ENCODE data around the gene LCN9.
"Not testable (repeated sequence)": the region's sequence is repeated elsewhere in the genome, so short reads cannot be mapped to it uniquely, and the experiment has no call there.

LCN9 gene

GRCh38 chr9:135660407-135660806 is 2.7 kb upstream of the LCN9 start:
- FAIRE-seq: no peak
- no peak for TF ChIP-seq POLR2A (IDR thresholded peaks at IDR 0.05; ENCODE audit: low read depth, low read length)
- DNase-seq (ENCODE audit: insufficient read length, low spot score): no peak

- no peak for TF ChIP-seq POLR2A (IDR thresholded peaks at IDR 0.05; ENCODE audit: low read depth, low read length)
- DNase-seq (ENCODE audit: insufficient read length, low spot score) (no peak), FAIRE-seq (no peak)
These were observed 1.1 kb upstream of the LCN9 start for GRCh38 chr9:135661816-135662560.

DNA sequence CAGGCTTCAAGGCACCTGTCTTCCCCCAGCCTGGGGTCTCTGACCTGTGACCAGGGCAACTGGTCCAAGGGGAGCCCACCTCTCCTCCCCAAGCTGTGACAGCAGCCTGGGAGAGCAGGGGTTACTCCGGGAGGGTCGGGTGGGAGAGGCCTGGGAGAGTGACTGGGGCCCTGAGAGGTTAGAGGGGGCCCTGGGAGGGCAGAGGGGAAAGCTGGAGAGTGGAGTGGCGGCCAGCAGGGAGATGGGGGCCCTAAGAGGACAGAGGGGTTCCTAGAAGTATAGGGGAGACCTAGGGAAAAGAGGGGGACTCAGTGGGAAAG is 302 bp downstream of the LCN9 start:
- DNase-seq (ENCODE audit: insufficient read length, low spot score) (no peak), FAIRE-seq (no peak)
- TF ChIP-seq POLR2A (IDR thresholded peaks at IDR 0.05; ENCODE audit: low read depth, low read length): no peak

DNA sequence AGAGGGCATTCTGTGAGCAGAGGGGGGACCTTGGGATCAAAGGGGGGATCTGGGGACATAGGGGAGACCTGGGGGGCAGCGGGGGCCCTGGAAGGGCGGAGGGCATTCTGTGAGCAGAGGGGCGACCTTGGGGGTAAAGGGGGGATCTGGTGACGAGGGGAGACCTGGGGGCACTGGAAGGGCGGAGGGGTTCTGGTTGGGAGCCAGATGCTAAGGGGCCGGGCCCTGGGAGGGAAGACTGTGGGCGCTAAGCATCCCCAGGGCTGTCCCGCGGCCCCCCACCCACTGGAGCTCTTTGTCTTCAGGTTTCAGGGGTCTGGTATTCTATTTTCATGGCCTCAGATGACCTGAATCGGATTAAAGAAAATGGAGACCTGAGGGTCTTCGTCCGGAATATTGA is 748 bp downstream of the LCN9 start:
- DNase-seq (ENCODE audit: insufficient read length, low spot score) (no peak), FAIRE-seq (no peak)
- TF ChIP-seq POLR2A (IDR thresholded peaks at IDR 0.05; ENCODE audit: low read depth, low read length): no peak

DNA sequence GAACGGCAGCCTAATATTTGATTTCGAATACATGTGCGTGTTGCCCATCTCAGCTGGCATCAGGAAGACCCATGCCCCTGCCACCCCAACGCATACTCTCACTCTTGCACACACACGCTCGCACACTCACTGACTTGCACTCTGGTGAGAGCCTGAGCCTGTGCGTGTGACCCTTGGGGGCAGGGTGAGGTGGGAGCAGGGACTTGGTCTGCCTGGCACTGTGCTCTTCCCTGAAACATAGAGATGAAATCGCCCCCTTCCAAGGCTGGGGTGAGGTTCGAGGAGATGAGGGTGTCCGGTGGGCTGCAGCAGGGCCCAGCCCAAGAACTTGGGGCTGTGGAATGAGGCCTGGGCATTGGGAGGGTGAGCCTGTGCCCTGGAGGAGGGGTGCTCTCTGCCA is 1.2 kb downstream of the LCN9 start:
- no peak for FAIRE-seq
- TF ChIP-seq POLR2A (IDR thresholded peaks at IDR 0.05; ENCODE audit: low read depth, low read length): no peak
- DNase-seq (ENCODE audit: insufficient read length, low spot score): no peak

DNA sequence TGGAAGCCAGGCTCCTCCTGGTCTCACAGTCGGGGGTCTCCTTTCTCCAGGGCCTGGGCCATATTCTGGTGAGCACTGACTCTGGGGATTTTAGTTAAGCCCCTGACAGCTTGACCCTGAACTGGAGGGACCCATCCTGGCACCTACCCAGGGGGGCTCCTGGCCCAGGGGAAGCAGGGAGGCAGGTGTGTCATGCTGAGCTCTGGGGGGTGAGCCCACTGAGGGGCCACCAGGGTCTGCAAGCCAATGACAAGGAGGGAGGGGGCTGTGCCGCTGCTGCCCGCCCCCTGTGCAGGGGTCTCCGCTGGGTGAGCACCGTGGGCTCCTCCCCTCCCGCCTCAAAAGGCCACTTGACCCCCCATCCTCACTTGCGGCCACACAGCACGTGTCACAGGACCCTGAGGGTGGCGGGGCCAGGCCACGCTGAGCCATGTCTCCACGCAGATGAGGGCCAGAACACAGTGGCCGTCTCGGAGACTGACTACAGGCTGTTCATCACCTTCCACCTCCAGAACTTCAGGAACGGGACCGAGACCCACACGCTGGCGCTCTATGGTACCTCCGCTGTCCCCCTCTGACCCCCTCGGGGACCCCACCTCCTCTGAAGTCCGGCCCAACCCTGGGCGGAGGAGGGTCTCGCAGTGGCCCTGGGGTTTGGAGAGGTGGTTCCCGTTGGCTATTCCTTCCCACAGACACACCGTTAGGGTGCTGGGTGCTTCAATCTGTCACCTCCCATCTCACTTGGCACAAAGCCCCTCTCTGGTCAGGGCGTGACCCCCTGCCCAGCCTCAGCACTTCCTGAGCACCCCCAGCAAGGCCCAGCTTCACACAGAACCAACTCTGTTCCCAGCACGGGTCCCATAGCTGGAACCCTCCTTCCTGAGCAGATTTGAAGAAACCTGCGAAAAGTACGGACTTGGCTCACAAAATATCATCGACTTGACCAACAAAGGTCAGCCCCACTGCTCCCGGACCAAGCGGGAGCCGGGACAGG is 2.0 kb downstream of the LCN9 start:
- no peak for DNase-seq (ENCODE audit: insufficient read length, low spot score)
- FAIRE-seq: no peak

GRCh38 chr9:135665795-135666189 is 2.7 kb downstream of the LCN9 start:
- DNase-seq (ENCODE audit: insufficient read length, low spot score): no peak
- no peak for TF ChIP-seq POLR2A (IDR thresholded peaks at IDR 0.05; ENCODE audit: low read depth, low read length)
- FAIRE-seq: no peak

More for the DNA sequence above, 2.0 kb downstream of the LCN9 start:
- no peak for TF ChIP-seq POLR2A (IDR thresholded peaks at IDR 0.05; ENCODE audit: low read depth, low read length)

DNA sequence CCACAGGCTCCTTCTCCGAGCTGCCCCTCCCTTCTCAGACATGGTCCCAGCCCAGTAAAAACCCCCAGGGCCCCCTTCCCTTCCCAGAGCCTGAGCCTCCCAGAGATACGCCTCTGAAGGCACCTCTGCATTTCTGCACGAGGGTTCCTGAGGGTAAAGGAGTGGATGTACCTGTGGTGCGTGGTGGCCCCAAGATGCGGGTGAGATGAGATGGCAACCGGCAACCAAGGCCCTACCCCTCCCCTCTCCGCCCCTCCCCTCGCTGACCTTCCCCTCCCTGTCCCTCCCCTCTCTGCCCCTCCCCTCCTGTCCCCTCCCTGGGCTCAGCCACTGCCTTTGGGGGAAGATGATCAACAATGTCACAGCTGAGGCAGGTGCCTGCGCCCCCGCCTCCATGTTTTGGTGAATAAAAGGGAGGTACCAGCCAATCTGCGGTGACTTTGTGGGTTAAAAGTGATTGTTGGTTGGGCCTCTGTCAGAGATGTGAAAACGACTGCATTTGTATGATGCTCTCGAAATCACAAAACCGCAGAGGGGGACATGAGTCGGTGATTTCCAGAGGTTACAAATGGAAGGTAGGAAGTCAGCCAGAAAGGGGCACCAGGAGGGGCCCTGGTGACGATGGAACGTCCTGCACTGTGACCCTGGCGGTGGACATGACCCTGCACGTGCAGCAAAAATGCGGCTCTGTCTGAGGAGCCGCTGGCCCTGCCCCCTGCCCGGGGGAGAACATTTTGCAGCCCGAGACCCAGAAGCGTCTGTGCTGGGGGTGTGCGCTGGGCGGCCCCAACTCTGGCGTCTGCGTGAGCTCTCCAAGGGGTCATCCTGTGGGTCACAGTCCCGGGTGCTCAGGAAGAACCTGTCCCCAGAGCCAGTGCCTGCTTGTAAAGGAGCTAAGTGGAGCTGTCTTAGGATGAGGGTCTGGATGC is 3.7 kb downstream of the LCN9 start:
- no peak for FAIRE-seq
- no peak for DNase-seq (ENCODE audit: insufficient read length, low spot score)
- TF ChIP-seq POLR2A (IDR thresholded peaks at IDR 0.05; ENCODE audit: low read depth, low read length): no peak

GRCh38 chr9:135667463-135668001 is 4.4 kb downstream of the LCN9 start:
- no peak for TF ChIP-seq POLR2A (IDR thresholded peaks at IDR 0.05; ENCODE audit: low read depth, low read length)
- FAIRE-seq: no peak
- no peak for DNase-seq (ENCODE audit: insufficient read length, low spot score)

GRCh38 chr9:135669018-135669417 is 5.9 kb downstream of the LCN9 start:
- DNase-seq (ENCODE audit: insufficient read length, low spot score); FAIRE-seq: not testable (repeated sequence)

DNA sequence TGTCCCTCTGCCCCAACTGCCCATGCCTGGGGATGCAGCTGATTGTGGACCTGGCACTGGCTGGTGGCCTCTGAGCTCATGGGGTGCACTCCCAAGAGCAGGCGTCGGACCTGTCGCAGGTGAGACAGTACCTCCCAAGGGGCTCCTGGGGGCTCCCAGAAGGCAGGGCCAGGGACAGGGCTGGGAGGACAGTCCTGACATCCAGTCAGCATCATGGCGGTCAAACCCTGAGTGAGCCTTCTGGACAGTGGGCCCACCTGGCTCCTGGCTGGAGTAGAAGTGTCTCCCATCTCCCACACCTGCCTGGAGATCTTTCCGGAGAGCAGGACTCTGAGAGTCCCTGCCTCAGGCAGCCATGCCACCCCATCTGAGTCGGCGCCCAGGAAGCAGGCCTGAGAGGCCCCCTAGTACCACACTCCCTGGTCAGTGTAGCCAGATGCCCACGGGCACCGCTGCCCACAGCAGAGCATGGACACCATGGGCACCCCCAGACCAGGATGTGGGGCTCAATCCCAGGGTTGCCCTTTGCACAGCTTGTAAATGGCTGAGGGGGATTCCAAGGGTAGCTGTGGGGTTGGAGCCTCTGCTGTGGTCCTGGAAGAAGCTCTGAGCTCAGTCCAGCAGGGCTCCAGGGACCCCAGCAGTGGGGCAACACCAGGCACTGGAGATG is 6.6 kb downstream of the LCN9 start:
- DNase-seq (ENCODE audit: insufficient read length, low spot score) (no peak), FAIRE-seq (no peak)
- no peak for TF ChIP-seq POLR2A (IDR thresholded peaks at IDR 0.05; ENCODE audit: low read depth, low read length)

DNA sequence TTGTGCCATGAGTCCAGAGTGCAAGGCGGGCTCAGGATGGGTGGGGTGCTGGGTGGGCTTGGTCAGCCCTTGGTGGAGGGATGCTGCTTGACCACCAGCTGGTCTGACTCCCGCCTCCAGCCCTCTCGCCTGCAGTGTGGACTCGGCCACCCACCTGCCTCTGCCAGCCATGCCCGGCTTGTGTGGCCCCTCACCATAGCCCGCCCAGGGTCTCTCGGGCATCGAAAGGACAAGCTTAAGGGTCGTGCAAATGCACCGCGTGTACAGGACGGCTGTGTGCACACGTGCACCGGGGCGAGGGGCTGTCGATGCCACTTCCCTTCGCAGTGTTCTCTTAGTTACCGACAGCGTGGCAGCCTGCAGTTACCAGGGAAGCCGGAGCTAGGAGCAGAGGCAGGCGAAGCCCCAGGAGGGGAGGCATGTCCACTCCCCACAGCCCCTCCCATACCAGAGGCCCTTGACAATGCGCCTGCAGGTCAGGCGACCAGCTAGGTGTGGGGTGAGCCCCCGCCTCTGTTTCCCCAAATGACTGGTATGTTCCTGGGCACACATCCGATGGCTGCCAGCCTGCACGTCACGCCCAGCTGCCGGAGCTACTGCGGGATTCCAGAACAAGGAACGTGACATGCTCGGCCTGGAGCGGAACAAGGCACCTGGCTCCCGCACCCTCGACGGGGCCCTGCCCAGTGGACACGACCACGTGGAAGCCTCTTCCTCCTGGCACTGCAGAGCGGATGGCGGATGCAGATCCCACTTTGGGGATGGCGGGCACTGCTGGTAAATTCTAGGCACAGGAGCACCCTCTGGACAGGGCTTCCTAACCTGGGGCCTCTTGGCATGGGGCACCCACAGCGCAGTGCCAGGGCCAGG is 7.8 kb downstream of the LCN9 start:
- no peak for TF ChIP-seq POLR2A (IDR thresholded peaks at IDR 0.05; ENCODE audit: low read depth, low read length)
- no peak for DNase-seq (ENCODE audit: insufficient read length, low spot score)
- FAIRE-seq: no peak

Data from H54 (cell line).